CD4-positive, alpha-beta memory T cell (primary cell): ENCODE measurements around the gene PELI2. TPM values are rescaled to one million over a fixed set of nuclear protein-coding genes. Genes with fewer than 3 reads are reported as not detected.

Experiments
- CTCF ChIA-PET: fragments of 350-600 bp; sonication (Branson Sonifier 250); formaldehyde crosslinking; loops from one replicate; lab custom pipeline; 2021; ENCODE audit warnings: inconsistent platforms; ENCODE audit not compliant: partially characterized antibody; lab: Charles Lee
- POLR2A ChIA-PET: fragments of 350-600 bp; sonication (Branson Sonifier 250); formaldehyde crosslinking; loops from one replicate; lab custom pipeline; 2021; ENCODE audit not compliant: partially characterized antibody; lab: Charles Lee
- DNase-seq, 5 donors: peaks; one replicate each; pipeline versions ENCODE4 v3.0.0 to v3.0.0-alpha.2; 2020 to 2022; ENCODE audit warnings: mixed read lengths in 1 of 5
- H3K27ac ChIP-seq: one replicate; pipeline ENCODE4 v1.7.0; 2013; ENCODE audit warnings: low read depth, low read length
- H3K27me3 ChIP-seq: 2 replicates; pipeline ENCODE4 v1.7.0; 2013; ENCODE audit warnings: mild to moderate bottlenecking, low read length, moderate library complexity; ENCODE audit not compliant: insufficient read depth
- H3K36me3 ChIP-seq: 2 replicates; pipeline ENCODE4 v1.7.0; 2013; ENCODE audit warnings: mild to moderate bottlenecking, low read length, moderate library complexity; ENCODE audit not compliant: insufficient read depth
- H3K4me1 ChIP-seq: 2 replicates; pipeline ENCODE4 v1.7.0; 2013; ENCODE audit warnings: mild to moderate bottlenecking, low read length, moderate library complexity; ENCODE audit not compliant: insufficient read depth
- H3K4me3 ChIP-seq, 2 donors: one replicate each; pipeline ENCODE4 v1.7.0; 2013; ENCODE audit warnings: low read length in 2 of 2, mild to moderate bottlenecking in 1 of 2
- H3K9me3 ChIP-seq, 2 donors: one replicate each; pipeline ENCODE4 v1.7.0; 2013; ENCODE audit warnings: low read length in 2 of 2, control low read depth in 1 of 2; ENCODE audit not compliant: control insufficient read depth in 1 of 2
- H3K27ac Mint-ChIP-seq, 7 donors: one replicate each; pipeline ENCODE4 v1.8.0; 2020 to 2021; ENCODE audit warnings: mixed read lengths in 7 of 7, mild to moderate bottlenecking in 6 of 7, inconsistent platforms in 3 of 7, moderate library complexity in 3 of 7
- H3K27me3 Mint-ChIP-seq, 2 donors: one replicate each; pipeline ENCODE4 v1.8.0; 2020 to 2021; ENCODE audit warnings: mixed read lengths in 2 of 2
- H3K36me3 Mint-ChIP-seq, 2 donors: one replicate each; pipeline ENCODE4 v1.8.0; 2020 to 2021; ENCODE audit warnings: mixed read lengths in 2 of 2, inconsistent platforms in 1 of 2, mild to moderate bottlenecking in 1 of 2
- H3K4me1 Mint-ChIP-seq, 4 donors: one replicate each; pipeline ENCODE4 v1.8.0; 2020 to 2021; ENCODE audit warnings: mixed read lengths in 4 of 4, mild to moderate bottlenecking in 1 of 4
- H3K4me3 Mint-ChIP-seq, 8 donors: one replicate each; pipeline ENCODE4 v1.8.0; 2020 to 2021; ENCODE audit warnings: mixed read lengths in 8 of 8, mild to moderate bottlenecking in 7 of 8, moderate library complexity in 6 of 8, inconsistent platforms in 3 of 8
- H3K9me3 Mint-ChIP-seq, 8 donors: one replicate each; pipeline ENCODE4 v1.8.0; 2020 to 2021; ENCODE audit warnings: mixed read lengths in 8 of 8, mild to moderate bottlenecking in 5 of 8, inconsistent platforms in 3 of 8, moderate library complexity in 1 of 8
- intact Hi-C: fragments of 100-400 bp; cut with micrococcal nuclease; formaldehyde crosslinking; loops from one replicate; pipeline ENCODE4 v1.15.1; 2023
- polyA plus RNA-seq, 2 donors: library from polyadenylated mRNA; unstranded; fragments of 300-500 nt; fragmentation: Illumina TruSeq; gene quantifications; one replicate each; pipeline ENCODE4 v1.2.3, GENCODE V29; 2021
- total RNA-seq, 2 experiments: library from RNA; stranded (reverse); gene quantifications; one replicate each; pipeline ENCODE4 v1.2.3, GENCODE V29; 2021

Gene PELI2
- total and polyA plus RNA-seq, 4 experiments from 2014 or later: 1.2 to 16.4 (median 7.8) TPM

DNA sequence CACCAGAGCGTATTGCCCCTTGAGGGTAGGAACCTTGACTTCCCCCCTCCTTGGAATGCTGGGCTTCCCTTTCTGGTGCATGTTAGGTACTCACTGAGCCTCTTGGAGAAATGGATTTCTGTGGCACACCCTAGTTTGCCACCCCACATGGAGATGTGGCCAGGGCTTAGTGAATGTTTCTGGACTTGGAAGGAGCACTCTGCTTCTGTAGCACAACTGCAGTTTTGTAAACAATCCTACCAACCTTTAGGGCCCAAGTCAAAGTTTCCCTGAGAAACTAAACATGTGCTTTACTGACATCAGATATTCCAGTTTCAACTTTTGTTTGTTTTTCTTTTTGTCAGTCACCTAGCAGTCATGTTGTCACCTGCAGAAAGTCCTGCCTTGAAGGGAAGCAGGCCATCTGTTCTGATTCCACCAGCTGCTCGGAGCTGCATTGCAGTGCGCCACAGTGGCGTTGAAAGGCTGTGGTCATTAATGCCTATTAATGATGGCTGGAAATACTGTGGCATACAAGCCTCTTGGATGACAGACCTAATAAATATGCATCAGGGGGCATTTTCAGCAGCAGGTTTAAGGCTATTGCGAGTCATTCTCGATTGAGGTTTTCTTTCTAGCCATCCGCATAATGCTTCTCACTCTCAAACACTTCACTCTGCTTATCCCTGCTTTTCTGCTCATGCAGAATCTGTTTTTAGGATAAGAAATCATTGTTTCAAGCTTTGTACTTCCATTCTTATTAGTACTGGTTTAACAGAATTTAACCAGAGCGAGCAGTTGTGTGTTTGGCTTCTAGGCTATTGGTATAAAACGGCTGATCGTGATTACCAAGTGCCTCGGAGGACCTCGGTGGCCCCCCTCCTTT lies 7.8 kb downstream of the PELI2 start:
- Mint-ChIP-seq H3K4me1 (peaks cover 13 to 47% (median 31%) of the 10 kb centered on the region in 4 donors), H3K9me3 (no peaks in the 10 kb centered on the region), H3K36me3 (peaks cover 0 to 4% of the 10 kb centered on the region in 2 donors), H3K27ac (no peak overlapping the region), H3K27me3 (peaks cover 1 to 4% of the 10 kb centered on the region in 2 donors), H3K4me3 (no peak overlapping the region)
- ChIA-PET POLR2A (no interaction called here), CTCF (no interaction called here)
- Histone ChIP-seq H3K27ac (no peak overlapping the region), H3K4me1 (peaks cover 19% of the 10 kb centered on the region), H3K9me3 (no peaks in the 10 kb centered on the region), H3K27me3 (no peaks in the 10 kb centered on the region), H3K4me3 (no peak overlapping the region), H3K36me3 (no peaks in the 10 kb centered on the region)
- intact Hi-C loops: no loop called here
- no peak for DNase-seq

DNA sequence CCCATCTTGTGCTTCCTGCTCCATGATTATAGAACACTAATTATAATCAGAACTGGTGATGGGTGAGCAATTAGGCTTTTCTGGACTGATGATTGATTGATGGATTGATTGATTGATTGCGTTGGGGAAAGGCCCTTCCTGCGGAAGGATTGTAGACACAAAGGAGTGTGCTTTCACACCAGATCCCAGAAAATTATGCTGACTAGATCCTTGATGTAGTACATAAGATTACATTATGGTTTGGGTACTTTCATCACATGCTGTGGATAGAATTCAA lies 8.4 kb downstream of the PELI2 start:
- no peaks in the 10 kb centered on the region for H3K9me3 Mint-ChIP-seq
- Histone ChIP-seq H3K4me1 (peaks cover 23% of the 10 kb centered on the region), H3K9me3 (no peaks in the 10 kb centered on the region), H3K4me3 (no peak overlapping the region), H3K27me3 (no peaks in the 10 kb centered on the region), H3K36me3 (no peaks in the 10 kb centered on the region), H3K27ac (no peak overlapping the region)
- peaks cover 15 to 47% (median 32%) of the 10 kb centered on the region in 4 donors for H3K4me1 Mint-ChIP-seq
- DNase-seq: no peak
- H3K36me3 Mint-ChIP-seq: peaks cover 0 to 4% of the 10 kb centered on the region in 2 donors
- no peak overlapping the region for H3K27ac Mint-ChIP-seq
- CTCF ChIA-PET: interaction anchor here (1.4 kb wide), 1 partner anchor 10 kb away, joined by 3 read pairs; no protein-coding TSS in a partner anchor
- POLR2A ChIA-PET: interaction anchor here (2.1 kb wide), 1 partner anchor 9 kb away, joined by 7 read pairs; the partner anchor contains the start of gene PELI2
- H3K27me3 Mint-ChIP-seq: peaks cover 1 to 6% of the 10 kb centered on the region in 2 donors
- intact Hi-C loops: no loop called here
- H3K4me3 Mint-ChIP-seq: no peak overlapping the region

DNA sequence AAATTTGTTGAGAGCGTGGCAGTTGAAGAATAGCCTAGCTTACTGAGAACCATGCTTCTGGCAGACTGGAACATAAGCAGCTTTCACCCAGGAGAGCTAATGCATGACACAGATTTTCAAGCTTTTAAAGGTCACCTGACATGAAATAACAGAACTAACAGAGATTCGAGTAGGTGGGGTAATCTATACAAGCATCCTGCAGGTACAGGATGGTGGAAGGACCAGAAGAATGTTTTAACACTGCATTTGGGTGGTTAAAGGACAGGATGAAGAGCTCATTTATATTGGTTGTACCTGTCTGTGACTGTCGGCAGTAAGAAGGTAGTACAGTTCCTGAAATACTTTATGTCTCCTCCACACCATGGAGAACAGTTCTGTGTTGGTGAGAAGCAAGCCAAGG lies 8.9 kb downstream of the PELI2 start:
- ChIA-PET CTCF (interaction anchor here (0.6 to 1.4 kb wide), 2 partner anchors 11 to 17 kb away, joined by 3 to 4 read pairs; no protein-coding TSS in a partner anchor), POLR2A (interaction anchor here (2.1 kb wide), 1 partner anchor 9 kb away, joined by 7 read pairs; the partner anchor contains the start of gene PELI2)
- peaks cover 29% of the 10 kb centered on the region for H3K4me1 ChIP-seq
- DNase-seq: no peak
- Mint-ChIP-seq H3K4me1 (peaks cover 16 to 49% (median 34%) of the 10 kb centered on the region in 4 donors), H3K27me3 (peaks cover 1 to 4% of the 10 kb centered on the region in 2 donors), H3K4me3 (no peak overlapping the region), H3K36me3 (peaks cover 0 to 4% of the 10 kb centered on the region in 2 donors), H3K9me3 (no peaks in the 10 kb centered on the region), H3K27ac (no peak overlapping the region)
- no peak overlapping the region for H3K4me3 ChIP-seq
- H3K9me3 ChIP-seq: no peaks in the 10 kb centered on the region
- no peaks in the 10 kb centered on the region for H3K36me3 ChIP-seq
- intact Hi-C loops: no loop called here
- no peaks in the 10 kb centered on the region for H3K27me3 ChIP-seq
- H3K27ac ChIP-seq: no peak overlapping the region

DNA sequence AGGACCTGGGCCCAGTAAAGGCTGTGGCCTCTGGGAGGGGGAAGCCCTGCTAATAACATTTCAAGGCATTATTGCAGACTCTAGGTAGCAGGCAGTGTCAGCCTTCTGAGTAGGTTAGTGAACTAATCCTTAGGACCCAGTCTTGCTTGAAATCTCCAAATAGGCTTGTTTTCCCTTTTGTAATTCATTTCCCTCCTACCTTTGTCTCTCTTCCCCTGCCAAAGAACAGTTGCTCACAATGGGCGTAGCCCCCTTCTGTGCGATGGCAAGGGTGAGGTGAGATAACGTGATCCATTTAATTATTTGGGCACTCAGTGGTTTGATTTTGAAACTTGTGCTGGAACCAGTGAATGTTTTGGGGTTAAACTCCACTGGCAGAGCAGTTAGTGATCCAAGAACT lies 10.9 kb downstream of the PELI2 start:
- Histone ChIP-seq H3K36me3 (no peaks in the 10 kb centered on the region), H3K9me3 (no peaks in the 10 kb centered on the region), H3K27ac (no peak overlapping the region), H3K4me3 (no peak overlapping the region), H3K4me1 (peaks cover 16% of the 10 kb centered on the region), H3K27me3 (no peaks in the 10 kb centered on the region)
- Mint-ChIP-seq H3K9me3 (no peaks in the 10 kb centered on the region), H3K4me3 (no peak overlapping the region), H3K4me1 (peaks cover 17 to 46% (median 34%) of the 10 kb centered on the region in 4 donors), H3K27me3 (peaks cover 1 to 3% of the 10 kb centered on the region in 2 donors), H3K27ac (no peak overlapping the region), H3K36me3 (peaks cover 0 to 4% of the 10 kb centered on the region in 2 donors)
- CTCF ChIA-PET: no interaction called here
- POLR2A ChIA-PET: no interaction called here
- DNase-seq: no peak
- intact Hi-C loops: no loop called here

DNA sequence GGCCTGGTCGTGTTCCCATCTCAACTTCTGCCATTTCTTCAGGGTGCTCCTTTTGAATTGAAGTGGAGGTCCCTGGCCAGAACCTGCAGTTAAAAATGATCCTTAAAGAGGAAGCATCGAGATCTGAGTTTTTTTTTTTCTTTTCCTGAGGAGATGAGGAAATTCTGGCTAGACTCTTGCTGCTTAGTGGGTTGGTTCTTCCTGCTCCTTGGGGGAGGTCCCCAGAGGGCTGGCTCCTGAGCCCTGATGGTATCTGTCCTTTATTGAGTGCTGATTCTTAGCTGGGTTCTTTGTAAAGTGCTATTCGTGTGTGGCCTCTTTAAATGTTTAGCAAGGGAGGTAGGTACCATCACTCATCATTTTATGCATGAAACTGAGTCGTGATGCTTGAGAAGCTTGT lies 11.7 kb downstream of the PELI2 start:
- no peak overlapping the region for H3K27ac ChIP-seq
- H3K9me3 Mint-ChIP-seq: no peaks in the 10 kb centered on the region
- peak overlapping the region in 4 of 8 donors; percentile 14 to 32 (median 28) for H3K4me3 Mint-ChIP-seq
- H3K4me1 Mint-ChIP-seq: peaks cover 15 to 47% (median 34%) of the 10 kb centered on the region in 4 donors
- H3K27ac Mint-ChIP-seq: no peak overlapping the region
- peaks cover 16% of the 10 kb centered on the region for H3K4me1 ChIP-seq
- H3K36me3 ChIP-seq: no peaks in the 10 kb centered on the region
- peaks cover 0 to 4% of the 10 kb centered on the region in 2 donors for H3K36me3 Mint-ChIP-seq
- intact Hi-C loops: no loop called here
- DNase-seq: no peak
- no peaks in the 10 kb centered on the region for H3K27me3 ChIP-seq
- ChIA-PET CTCF (no interaction called here), POLR2A (no interaction called here)
- H3K27me3 Mint-ChIP-seq: peaks cover 1 to 3% of the 10 kb centered on the region in 2 donors
- H3K4me3 ChIP-seq: no peak overlapping the region
- no peaks in the 10 kb centered on the region for H3K9me3 ChIP-seq

DNA sequence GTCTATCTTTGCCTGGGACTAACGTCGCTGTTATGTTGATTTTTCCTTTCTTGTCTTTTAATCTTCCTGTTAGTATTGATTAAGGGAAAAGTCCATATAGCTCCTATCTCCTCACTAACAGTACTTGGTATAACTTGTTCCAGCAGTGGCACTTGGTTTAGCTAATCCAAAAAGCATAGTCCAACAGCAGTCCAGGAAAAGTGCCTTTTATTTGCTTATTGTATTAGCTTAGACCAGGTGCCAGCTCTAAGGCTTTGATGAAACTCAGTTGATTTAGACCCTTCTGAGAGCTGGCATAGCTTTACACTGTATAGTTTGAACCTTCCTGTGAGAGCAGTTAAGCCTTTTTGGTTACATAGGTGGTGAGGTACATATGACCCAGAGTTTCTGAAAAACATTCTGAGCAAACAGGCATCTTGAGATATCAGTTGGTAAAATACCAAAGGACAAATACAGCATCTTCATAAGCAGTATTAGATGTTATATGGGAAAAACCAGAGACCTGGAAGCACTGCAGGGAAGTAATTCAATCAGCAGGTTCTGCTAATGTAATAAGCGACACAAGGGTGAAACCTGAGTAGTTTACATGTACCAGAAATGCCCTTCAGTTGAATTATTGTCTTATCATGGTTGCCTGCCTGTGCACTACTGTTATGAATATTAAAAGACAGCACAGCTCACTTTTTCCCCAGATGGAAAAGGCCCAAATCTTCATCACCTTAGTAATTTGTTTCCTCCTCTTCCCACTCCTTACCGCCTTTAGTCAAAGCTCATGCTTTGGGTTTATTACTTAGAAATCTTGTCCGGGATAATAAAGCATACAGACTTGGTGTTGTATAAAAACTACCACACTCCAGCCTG lies 13.0 kb downstream of the PELI2 start:
- ChIA-PET CTCF (no interaction called here), POLR2A (no interaction called here)
- Histone ChIP-seq H3K27me3 (no peaks in the 10 kb centered on the region), H3K9me3 (no peaks in the 10 kb centered on the region), H3K4me1 (peaks cover 16% of the 10 kb centered on the region), H3K36me3 (no peaks in the 10 kb centered on the region), H3K27ac (no peak overlapping the region), H3K4me3 (no peak overlapping the region)
- peaks cover 2 to 5% of the 10 kb centered on the region in 2 donors for H3K27me3 Mint-ChIP-seq
- H3K4me1 Mint-ChIP-seq: peaks cover 17 to 54% (median 36%) of the 10 kb centered on the region in 4 donors
- H3K36me3 Mint-ChIP-seq: peaks cover 0 to 4% of the 10 kb centered on the region in 2 donors
- H3K9me3 Mint-ChIP-seq: no peaks in the 10 kb centered on the region
- H3K4me3 Mint-ChIP-seq: peak overlapping the region in 7 of 8 donors; percentile 23 to 79 (median 36)
- no peak for DNase-seq
- H3K27ac Mint-ChIP-seq: no peak overlapping the region
- intact Hi-C loops: no loop called here
